Measurements from ENCODE around the gene NID1. TPM values are rescaled to one million over a fixed set of nuclear protein-coding genes. Genes with fewer than 3 reads are reported as not detected.
A peak's percentile ranks its signal among the peaks of the same experiment; 100 is the strongest.
"Not testable (repeated sequence)": the region's sequence is repeated elsewhere in the genome, so short reads cannot be mapped to it uniquely, and the experiment has no call there.

The NID1 gene
- total RNA-seq, 1 experiment from 2014 or later, result 0.21 TPM

- DNase-seq (ENCODE audit: low read depth, low spot score), result peak; percentile 66
- in situ Hi-C loops (cut with HindIII; ENCODE audit: low pct_unique_long_range_greater_than_20kb, low sequenced_read_pairs), result not testable (repeated sequence)
Measured at GRCh38 chr1:236096660-236097482, 32.0 kb upstream of the NID1 start.

- in situ Hi-C loops (cut with HindIII; ENCODE audit: low pct_unique_long_range_greater_than_20kb, low sequenced_read_pairs), result no loop called here
Measured at GRCh38 chr1:236095705-236096520, 31.0 kb upstream of the NID1 start.

DNA sequence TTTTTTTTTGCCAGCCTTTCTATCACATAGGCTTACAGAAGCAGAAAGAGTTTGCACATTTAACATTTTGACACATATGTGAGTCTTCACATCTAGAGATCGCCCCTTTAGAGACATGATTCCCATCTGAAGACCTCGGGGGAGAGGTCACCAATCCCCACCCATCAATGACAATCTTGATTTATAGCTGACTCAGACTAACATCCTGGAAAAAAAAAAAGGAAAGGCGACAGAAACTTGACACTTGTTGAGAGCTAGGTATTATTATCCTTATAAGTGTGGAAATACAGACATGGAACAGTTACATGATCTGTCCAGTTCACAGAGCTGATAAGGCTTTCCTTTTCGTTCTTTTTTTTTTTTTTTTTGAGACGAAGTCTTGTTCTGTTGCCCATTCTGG lies 28.0 kb upstream of the NID1 start:
- in situ Hi-C loops (cut with HindIII; ENCODE audit: low pct_unique_long_range_greater_than_20kb, low sequenced_read_pairs), result no loop called here
- no peak for DNase-seq (ENCODE audit: low read depth, low spot score)

More at GRCh38 chr1:236095705-236096520, 31.0 kb upstream of the NID1 start:
- no peak for DNase-seq (ENCODE audit: low read depth, low spot score)

DNA sequence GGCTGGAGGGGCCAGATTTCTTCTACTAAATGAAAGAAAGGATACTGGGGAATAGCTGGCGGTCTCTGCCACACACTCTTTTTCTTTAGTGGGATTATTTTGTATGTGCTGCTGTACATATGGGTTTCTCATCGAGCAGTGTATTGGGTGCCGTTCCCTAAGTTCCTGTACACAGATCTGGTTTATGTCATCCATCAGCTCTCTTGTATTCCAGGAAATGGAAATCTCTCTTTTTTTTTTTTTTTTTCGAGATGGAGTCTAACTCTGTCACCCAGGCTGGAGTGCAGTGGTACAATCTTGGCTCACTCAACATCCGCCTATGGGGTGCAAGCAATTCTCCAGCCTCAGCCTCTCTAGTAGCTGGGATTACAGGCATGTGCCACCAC lies 27.0 kb upstream of the NID1 start:
- in situ Hi-C loops (cut with HindIII; ENCODE audit: low pct_unique_long_range_greater_than_20kb, low sequenced_read_pairs), result no loop called here
- DNase-seq (ENCODE audit: low read depth, low spot score), result no peak

GRCh38 chr1:236090741-236091147 lies 25.9 kb upstream of the NID1 start:
- no peak for DNase-seq (ENCODE audit: low read depth, low spot score)
- in situ Hi-C loops (cut with HindIII; ENCODE audit: low pct_unique_long_range_greater_than_20kb, low sequenced_read_pairs), result no loop called here

GRCh38 chr1:236089046-236089773 lies 24.3 kb upstream of the NID1 start:
- in situ Hi-C loops (cut with HindIII; ENCODE audit: low pct_unique_long_range_greater_than_20kb, low sequenced_read_pairs), result no loop called here
- DNase-seq (ENCODE audit: low read depth, low spot score), result no peak

DNA sequence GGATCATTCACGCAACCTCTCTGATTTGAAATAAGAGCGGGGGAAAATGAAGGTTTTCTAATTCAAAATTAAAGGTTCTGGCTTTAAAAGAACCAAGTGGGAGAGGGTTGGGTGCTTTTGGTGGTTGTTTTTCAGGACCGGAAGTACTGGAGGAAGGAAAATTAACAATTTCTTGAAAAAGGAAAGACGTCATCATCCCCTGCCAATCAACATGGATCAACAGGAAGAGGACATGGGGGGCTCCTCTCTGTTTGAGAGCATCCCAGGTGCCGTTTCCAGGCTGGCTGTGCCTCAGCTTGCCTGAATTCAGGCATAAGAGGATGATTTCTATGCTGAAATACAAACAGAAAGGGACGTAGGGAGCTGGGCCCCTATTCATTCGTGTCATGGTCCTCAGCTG lies 21.6 kb upstream of the NID1 start:
- in situ Hi-C loops (cut with HindIII; ENCODE audit: low pct_unique_long_range_greater_than_20kb, low sequenced_read_pairs), result no loop called here
- no peak for DNase-seq (ENCODE audit: low read depth, low spot score)

DNA sequence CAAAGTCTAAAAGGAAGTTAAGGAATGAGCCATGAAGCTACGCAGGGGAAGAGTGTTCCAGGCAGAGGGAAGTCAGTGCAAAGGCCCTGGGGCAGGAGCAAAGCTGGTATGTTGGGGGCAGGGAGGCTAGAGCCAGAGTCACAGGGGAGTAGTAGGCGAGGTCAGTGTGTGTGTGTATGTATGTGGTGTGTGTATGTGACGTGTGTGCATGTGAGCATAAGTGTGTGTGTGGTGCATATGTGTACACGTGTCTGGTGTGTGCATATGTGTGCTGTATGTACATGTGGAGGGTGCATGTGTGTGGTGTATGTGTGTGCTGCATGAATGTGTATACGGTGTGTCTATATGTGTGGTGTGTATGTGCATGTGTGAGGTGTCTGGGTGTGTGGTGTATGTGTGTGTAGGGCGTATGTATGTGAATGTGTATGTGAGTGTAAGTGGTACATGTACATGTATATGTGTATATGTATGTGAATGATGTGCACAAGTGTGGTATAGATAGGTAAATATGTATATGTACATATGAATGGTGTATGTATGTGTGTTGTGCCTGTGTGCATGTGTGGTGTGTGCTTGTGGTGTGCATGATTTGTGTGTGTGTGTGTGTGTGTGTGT lies 20.8 kb upstream of the NID1 start:
- DNase-seq (ENCODE audit: low read depth, low spot score), result no peak
- in situ Hi-C loops (cut with HindIII; ENCODE audit: low pct_unique_long_range_greater_than_20kb, low sequenced_read_pairs), result no loop called here

- no peak for DNase-seq (ENCODE audit: low read depth, low spot score)
- in situ Hi-C loops (cut with HindIII; ENCODE audit: low pct_unique_long_range_greater_than_20kb, low sequenced_read_pairs), result no loop called here
Measured at GRCh38 chr1:236084386-236084730, 19.5 kb upstream of the NID1 start.

GRCh38 chr1:236083650-236084385 lies 18.9 kb upstream of the NID1 start:
- in situ Hi-C loops (cut with HindIII; ENCODE audit: low pct_unique_long_range_greater_than_20kb, low sequenced_read_pairs), result no loop called here

DNA sequence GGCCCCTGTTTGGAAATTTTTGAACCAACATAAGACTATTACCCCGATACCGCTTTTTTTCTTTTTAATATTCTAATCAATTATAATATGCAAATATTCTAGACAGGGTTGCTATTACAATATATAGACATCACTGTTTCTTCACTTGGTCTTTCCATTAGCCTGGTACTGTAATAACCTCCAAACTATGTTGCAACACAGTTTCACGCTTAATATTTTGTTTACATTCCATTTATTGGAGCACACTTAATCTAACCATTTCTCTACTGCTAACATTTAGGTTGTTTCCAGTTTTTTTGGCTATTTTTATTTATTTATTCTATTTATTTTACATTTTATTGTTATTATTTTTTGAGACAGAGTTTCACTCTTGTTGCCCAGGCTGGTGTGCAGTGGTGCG lies 17.6 kb upstream of the NID1 start:
- DNase-seq (ENCODE audit: low read depth, low spot score), result no peak
- in situ Hi-C loops (cut with HindIII; ENCODE audit: low pct_unique_long_range_greater_than_20kb, low sequenced_read_pairs), result no loop called here

More at GRCh38 chr1:236083650-236084385, 18.9 kb upstream of the NID1 start:
- DNase-seq (ENCODE audit: low read depth, low spot score), result no peak

DNA sequence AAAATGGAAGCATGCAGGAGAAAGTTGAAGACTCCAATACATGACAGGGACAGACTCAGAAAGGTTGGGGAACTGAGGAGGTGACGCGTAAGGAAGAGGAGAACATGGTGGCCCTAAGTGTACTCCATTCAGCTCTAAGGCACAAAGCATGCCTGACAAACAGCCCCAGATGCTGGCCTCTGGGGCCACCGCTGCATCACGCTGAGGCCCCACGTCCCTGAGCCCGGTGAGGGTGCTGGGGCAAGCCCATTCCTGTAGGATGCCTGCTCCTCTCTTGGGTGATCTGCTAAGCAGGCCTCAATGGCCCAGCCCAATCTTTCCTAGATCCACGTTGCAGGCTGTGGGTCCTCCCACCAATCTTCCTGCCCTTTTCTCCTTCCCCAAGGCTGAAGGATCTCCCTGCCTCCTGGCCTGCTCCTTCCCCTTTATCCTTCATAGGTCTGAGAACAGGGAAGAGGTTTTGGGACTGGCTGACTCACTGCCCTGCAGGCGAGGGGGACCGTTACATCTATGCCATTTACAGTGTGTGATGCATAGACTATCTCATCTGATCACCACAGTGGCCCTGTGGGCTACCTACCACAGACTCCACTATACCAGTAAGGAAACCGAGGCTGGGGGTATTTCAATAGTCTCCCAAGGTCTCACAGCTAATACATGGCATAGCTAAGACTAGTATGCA lies 16.8 kb upstream of the NID1 start:
- in situ Hi-C loops (cut with HindIII; ENCODE audit: low pct_unique_long_range_greater_than_20kb, low sequenced_read_pairs), result no loop called here
- DNase-seq (ENCODE audit: low read depth, low spot score), result no peak

DNA sequence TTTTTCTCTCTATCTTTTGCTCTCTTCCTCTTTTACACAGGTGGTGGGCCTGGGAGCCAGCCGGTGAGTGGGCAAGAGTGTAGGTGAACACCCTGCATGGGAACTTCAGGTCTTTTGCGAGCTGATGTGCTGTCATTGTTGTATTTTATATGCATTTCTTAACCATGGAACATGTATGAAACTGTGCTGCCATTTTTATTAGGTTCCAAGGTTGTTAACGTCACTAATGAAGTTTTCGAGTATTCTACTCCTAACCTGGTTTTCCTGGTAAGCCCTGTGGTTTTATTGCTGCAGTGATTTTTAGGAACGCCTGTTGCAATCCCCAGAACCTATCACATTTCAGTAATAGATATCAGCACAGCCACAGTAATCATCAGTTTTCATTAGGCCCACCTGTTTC lies 14.8 kb upstream of the NID1 start:
- no peak for DNase-seq (ENCODE audit: low read depth, low spot score)
- in situ Hi-C loops (cut with HindIII; ENCODE audit: low pct_unique_long_range_greater_than_20kb, low sequenced_read_pairs), result no loop called here

DNA sequence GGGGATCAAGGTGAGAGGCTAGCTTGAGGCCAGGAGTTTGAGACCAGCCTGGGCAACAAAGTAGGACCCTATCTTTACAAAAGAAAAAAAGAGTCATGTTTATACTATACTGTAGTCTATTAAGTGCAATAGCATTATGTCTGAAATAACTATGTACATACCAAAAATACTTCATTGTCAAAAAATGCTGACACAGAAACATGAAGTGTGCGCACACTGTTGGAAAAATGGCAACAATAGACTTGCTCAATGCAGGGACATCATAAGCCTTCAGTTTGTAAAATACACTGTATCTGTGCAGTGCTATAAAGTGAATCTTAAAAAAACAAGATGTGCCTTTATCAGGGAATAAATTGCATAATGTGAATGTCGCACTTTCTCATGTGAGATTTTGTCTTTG lies 14.1 kb upstream of the NID1 start:
- in situ Hi-C loops (cut with HindIII; ENCODE audit: low pct_unique_long_range_greater_than_20kb, low sequenced_read_pairs), result no loop called here

GRCh38 chr1:236078077-236078476 lies 13.2 kb upstream of the NID1 start:
- DNase-seq (ENCODE audit: low read depth, low spot score); in situ Hi-C loops (cut with HindIII; ENCODE audit: low pct_unique_long_range_greater_than_20kb, low sequenced_read_pairs): not testable (repeated sequence)

More for the DNA sequence above, 14.1 kb upstream of the NID1 start:
- DNase-seq (ENCODE audit: low read depth, low spot score), result no peak

DNA sequence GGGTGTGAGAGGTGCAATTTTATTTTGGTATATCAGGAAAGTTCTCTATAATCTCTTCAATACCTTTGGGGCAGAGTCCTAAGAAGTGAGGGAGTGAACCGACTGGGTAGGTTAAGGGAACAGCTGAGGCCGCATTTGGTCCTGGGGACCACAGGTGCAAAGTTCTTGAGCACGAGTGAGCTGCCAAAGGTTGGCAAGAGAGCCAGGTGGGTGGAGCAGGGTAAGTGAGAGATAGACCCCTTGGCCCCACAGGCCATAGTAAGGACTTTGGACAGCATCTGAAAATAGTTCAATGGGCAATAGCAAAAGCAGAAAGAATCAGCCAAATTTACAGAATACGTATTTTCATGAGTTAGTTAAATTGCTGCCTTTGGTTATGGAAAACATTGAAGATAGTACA lies 11.0 kb upstream of the NID1 start:
- in situ Hi-C loops (cut with HindIII; ENCODE audit: low pct_unique_long_range_greater_than_20kb, low sequenced_read_pairs), result no loop called here
- DNase-seq (ENCODE audit: low read depth, low spot score), result no peak
